ENCODE data around the gene LOXL4.

The LOXL4 gene

DNA sequence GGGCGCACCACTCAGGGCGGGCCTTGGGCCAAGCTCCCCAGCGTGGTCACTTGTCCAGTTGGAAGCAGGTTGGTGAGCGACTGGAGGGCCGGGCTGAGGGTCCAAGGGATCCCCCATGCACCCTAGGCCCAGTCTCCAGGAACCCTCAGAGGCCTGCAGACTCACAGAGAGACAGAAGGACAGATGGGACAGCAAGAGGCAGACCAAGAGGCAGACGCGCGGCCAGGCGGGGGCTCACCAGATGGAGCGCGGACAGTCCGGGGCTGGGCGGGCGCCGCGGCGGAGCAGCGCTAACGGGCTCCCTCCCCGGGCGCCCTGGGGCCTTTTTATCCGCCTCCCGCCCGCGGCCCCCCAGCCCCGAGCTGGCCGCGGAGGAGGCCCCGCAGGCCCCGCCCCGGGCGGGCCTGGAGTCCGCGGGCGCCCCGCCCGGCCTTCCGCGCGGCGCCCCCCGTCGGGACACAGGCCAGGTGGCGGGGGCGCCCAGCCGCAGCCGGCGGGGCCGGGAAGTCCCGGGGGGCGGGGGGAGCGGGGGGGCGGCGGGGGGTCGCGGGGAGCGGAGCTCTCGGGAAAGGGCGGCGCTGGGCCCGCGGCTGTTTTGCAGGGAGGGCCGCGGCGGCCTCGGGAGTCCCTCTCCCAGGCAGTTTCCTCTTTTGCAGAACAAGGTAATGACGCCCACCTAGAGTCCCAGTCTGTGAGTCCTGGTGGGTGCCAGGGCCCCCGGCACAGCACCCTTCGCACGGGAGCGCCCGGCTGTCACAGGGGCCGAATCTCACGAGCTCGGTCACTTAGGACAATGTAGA, at the start of gene LOXL4:
LOXL4 (minus strand) TSS at position 301 of the 800 bp plus-strand sequence. CDS start 5,175 bp downstream, outside the sequence.
- in situ Hi-C loops (cut with HindIII; ENCODE audit: low pct_ligation_motif_present, low pct_unique_long_range_greater_than_20kb, low sequenced_read_pairs), result no loop called here
- DNase-seq, result peak; percentile 73

GRCh38 chr10:98316661-98317060, 48.7 kb upstream of the LOXL4 start:
- in situ Hi-C loops (cut with HindIII; ENCODE audit: low pct_ligation_motif_present, low pct_unique_long_range_greater_than_20kb, low sequenced_read_pairs), result no loop called here
- DNase-seq, result peak; percentile 7

DNA sequence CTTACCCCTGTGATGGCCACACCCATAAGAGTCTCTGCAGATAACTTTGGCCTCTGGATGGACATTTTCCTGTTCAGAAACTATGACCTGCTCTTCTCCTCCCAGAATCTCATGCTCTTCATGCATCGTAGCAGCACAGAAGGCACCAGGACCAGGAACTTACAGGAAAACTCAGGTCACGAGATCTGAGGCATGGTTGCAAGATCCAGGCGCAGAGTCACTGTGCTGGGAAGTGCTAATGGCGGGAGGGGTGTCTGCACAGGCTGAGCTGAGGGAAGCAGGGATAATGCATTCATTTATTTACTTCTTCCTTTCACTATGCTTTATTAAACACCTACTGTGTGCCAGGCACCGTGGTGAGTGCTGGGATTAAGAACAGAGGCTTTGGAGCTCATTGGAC, 48.2 kb upstream of the LOXL4 start:
- DNase-seq, result no peak
- in situ Hi-C loops (cut with HindIII; ENCODE audit: low pct_ligation_motif_present, low pct_unique_long_range_greater_than_20kb, low sequenced_read_pairs), result no loop called here

- no peak for DNase-seq
- in situ Hi-C loops (cut with HindIII; ENCODE audit: low pct_ligation_motif_present, low pct_unique_long_range_greater_than_20kb, low sequenced_read_pairs), result no loop called here
Observed at GRCh38 chr10:98314532-98315284, 46.7 kb upstream of the LOXL4 start.

GRCh38 chr10:98313598-98313997, 45.6 kb upstream of the LOXL4 start:
- DNase-seq, result no peak
- in situ Hi-C loops (cut with HindIII; ENCODE audit: low pct_ligation_motif_present, low pct_unique_long_range_greater_than_20kb, low sequenced_read_pairs), result no loop called here

DNA sequence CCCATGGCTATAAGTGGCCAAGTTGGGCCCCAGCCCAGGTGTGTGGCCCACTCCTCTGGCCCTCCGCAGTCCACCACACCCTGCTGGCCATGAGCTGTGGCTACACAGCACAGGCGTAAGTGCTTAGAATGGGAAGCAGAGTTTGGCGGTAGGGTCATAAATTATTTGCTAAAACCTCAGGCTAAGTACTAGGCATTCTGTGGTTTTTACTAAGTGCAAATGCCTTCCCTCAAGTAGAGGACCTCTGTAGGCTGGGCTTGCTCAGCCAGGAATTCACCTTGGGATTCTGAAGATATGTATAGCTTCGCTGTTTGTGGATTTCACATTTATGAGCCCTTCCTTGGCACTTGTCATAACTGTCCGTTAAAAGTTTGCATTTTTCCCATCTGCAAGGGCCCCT, 44.8 kb upstream of the LOXL4 start:
- no peak for DNase-seq

GRCh38 chr10:98312349-98312748, 44.4 kb upstream of the LOXL4 start:
- no peak for DNase-seq
- in situ Hi-C loops (cut with HindIII; ENCODE audit: low pct_ligation_motif_present, low pct_unique_long_range_greater_than_20kb, low sequenced_read_pairs), result no loop called here

More for the DNA sequence above, 44.8 kb upstream of the LOXL4 start:
- in situ Hi-C loops (cut with HindIII; ENCODE audit: low pct_ligation_motif_present, low pct_unique_long_range_greater_than_20kb, low sequenced_read_pairs), result no loop called here

DNA sequence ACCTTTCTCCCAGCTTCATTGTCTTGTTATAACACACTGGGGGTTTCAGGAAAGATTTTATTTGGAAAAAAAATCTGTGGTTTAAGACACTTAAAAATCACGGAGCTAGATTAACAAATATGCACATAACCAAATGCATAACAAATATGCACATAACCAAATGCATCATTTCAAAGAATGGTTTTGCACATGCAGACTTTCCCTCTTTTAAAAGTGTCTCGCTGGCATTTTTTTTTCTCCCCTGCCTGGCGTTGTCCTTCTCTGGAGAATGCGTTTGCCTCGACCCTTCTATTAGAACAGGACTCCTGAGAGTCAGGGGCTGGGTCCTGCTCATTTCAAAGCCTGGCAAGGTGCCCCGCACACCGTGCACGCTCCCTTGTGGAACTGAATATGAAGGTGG, 42.7 kb upstream of the LOXL4 start:
- no peak for DNase-seq
- in situ Hi-C loops (cut with HindIII; ENCODE audit: low pct_ligation_motif_present, low pct_unique_long_range_greater_than_20kb, low sequenced_read_pairs), result no loop called here

DNA sequence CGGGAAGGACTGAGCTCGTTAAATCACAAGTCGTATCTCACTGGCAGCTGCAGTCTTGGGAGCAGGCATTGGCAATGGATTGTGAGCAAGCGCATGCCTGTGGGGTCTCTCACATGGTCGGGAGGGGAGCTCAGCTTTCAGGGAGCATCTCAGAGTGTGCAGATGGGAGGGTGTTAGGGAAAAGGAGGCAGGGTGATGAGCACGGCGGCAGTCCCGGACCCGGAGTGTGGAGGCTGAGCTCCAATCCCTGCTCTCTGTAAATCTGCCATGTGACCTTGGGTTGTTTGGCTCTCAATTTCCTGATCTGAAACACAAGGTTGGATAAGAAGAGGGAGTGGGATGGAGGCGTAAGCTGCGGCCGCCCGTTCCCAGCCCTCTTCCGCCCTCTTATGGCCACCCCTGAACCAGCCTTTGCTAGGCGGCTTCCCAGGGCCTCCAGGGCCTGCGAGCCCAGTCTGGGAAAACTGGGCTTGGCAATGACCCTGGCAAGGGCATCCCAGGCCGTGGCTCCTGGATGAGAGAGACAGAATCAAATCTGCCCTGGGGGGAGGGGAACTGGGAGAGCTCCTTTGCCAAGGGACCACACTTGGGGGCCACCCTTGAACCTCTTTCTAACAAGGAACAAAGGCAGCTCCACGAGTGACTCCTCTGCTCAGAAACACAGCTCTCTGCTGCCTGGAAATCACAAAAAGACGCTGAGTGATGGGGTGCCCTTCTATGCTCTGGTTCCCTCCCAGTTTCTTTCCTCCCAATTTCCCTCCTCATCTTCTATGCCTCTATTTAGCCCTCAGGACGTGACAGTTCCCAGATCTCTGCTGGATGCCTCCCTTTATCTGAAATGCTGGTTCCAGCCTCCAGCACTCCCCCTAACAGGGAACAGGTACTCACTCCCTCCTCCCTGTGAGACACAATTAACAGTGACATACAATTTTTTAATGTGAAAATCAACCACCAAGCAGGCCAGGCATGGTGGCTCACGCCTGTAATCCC, 41.7 kb upstream of the LOXL4 start:
- DNase-seq, result peak; percentile 81
- in situ Hi-C loops (cut with HindIII; ENCODE audit: low pct_ligation_motif_present, low pct_unique_long_range_greater_than_20kb, low sequenced_read_pairs), result no loop called here

GRCh38 chr10:98308669-98309365, 40.8 kb upstream of the LOXL4 start:
- in situ Hi-C loops (cut with HindIII; ENCODE audit: low pct_ligation_motif_present, low pct_unique_long_range_greater_than_20kb, low sequenced_read_pairs), result no loop called here
- no peak for DNase-seq

DNA sequence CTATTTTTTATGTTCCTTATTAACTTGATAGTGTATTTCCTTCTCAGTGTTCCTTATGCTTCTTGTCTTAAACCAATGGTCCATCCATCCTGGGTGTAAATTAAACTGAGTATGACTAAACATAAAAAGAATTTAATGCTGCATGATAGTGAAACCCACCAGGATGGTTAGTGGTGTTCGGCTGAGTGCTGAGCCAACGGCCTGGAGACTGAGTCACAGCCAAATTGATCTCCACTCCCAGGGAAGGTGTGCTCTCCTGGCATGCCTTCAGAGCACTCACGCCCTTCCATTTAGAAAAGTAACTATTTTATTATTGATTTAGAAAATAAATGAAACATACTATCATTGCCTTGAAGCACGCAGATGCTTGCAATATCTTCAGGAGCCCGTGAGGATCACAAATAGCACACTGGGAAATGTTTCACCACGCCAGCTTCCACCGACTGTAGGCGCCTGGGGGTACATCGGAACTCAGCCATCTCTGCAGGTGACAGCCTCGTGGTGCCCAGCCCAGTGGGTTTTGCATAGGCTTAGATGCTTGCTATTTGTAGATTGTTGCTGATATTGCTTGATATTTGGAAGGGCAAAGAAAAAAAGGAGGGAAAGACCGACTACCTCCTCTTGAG, 40.0 kb upstream of the LOXL4 start:
- in situ Hi-C loops (cut with HindIII; ENCODE audit: low pct_ligation_motif_present, low pct_unique_long_range_greater_than_20kb, low sequenced_read_pairs), result no loop called here
- peak; percentile 71 for DNase-seq

- in situ Hi-C loops (cut with HindIII; ENCODE audit: low pct_ligation_motif_present, low pct_unique_long_range_greater_than_20kb, low sequenced_read_pairs), result no loop called here
- no peak for DNase-seq
Observed at GRCh38 chr10:98306501-98306900, 38.5 kb upstream of the LOXL4 start.

GRCh38 chr10:98303569-98303968, 35.6 kb upstream of the LOXL4 start:
- in situ Hi-C loops (cut with HindIII; ENCODE audit: low pct_ligation_motif_present, low pct_unique_long_range_greater_than_20kb, low sequenced_read_pairs), result no loop called here
- no peak for DNase-seq

GRCh38 chr10:98302741-98303365, 34.9 kb upstream of the LOXL4 start:
- in situ Hi-C loops (cut with HindIII; ENCODE audit: low pct_ligation_motif_present, low pct_unique_long_range_greater_than_20kb, low sequenced_read_pairs), result no loop called here
- DNase-seq, result no peak

- in situ Hi-C loops (cut with HindIII; ENCODE audit: low pct_ligation_motif_present, low pct_unique_long_range_greater_than_20kb, low sequenced_read_pairs), result no loop called here
- no peak for DNase-seq
Observed at GRCh38 chr10:98301664-98302319, 33.8 kb upstream of the LOXL4 start.

DNA sequence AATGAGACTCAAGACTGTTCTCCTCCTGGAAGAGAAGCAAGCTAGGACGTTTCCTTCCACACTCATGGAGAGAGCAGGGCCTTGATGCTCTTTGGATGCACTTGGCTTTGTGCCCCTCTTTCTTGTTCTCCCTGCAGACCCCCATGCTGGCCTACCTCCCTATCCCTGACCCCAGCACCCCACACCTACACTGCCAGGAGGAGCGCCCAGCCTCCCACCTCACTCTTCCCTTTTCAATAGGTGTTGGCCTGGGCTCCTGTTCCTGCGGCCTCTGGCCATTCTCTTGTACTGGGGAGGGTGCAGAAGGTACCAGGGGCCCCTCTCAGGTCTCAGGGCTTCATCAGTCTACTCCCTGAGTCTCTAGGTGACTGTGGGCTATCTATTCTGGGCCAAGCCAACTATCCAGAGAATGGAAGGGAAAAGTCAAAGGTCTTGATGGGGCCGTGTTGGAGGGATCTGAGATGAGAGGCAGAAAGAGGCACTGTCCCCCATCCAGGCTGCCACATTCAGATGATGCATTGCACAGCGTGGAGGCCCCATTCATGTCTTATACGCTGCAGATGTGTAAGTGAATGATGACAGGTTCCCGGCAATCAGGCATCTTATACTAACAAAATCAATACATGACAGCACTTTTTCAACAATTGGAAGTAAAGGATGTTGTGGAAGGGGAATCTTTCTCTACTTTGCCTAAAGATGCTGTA, 32.7 kb upstream of the LOXL4 start:
- no peak for DNase-seq
- in situ Hi-C loops (cut with HindIII; ENCODE audit: low pct_ligation_motif_present, low pct_unique_long_range_greater_than_20kb, low sequenced_read_pairs), result no loop called here

Measured in ACHN (cell line).